GM19035 (cell line): ENCODE data around the gene PZP.

Source experiments
- ATAC-seq: cut with Tn5 transposase; IDR thresholded peaks from one replicate; pipeline ENCODE4 v1.9.1; 2021; ENCODE audit not compliant: unreplicated experiment

Gene PZP

DNA sequence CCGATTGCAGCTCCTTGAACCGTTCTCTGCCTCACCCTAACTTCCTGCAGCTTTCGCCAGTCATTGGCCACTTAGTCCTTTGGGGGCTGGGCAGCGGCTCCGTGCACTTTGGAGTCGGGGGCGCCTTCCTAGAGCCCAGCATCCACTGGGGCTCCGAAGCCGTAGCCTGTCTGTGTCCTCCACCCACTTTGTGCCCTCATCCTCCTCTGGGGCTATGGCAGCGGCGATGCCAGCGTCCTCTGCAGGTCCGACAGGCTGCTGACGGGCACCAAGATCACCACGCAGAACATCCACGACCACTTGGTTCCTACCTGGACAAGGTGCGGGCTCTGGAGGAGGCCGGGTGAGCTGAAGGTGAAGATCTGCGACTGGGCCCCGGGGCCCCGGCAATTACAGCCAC lies 80.7 kb downstream of the PZP start:
- ATAC-seq: no peak

DNA sequence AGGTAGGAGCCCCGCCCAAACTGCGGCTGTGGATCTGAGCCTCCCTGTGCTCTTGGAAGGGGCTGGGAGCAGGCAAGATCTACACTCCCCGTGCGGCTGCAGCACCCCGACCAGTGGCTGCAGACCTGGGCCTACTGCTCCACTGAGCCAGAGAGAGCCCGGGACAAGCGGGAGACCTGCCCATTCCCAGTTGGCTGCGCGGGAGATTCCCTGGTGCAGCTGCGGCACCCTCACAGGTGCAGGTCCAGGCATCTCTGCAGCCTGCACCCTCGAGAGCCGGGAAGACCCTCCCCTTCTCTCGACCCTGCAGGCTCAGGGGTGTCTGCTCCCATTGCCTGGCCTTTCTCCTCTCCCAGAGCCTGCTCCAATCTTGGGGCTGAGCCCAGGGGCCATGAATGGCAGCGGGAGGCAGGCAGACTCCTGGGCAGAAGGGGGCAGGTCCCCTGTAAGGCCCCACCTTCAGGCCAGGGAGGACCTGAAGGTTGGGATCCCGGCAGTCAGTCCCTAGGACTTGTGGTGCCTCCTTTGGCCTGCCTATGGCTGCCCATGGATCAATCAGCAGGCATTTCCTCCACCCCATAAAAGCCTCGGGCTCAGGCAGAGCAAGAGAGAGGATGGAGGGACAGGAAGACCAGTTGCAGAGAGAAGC lies 83.7 kb downstream of the PZP start:
- ATAC-seq: no peak

DNA sequence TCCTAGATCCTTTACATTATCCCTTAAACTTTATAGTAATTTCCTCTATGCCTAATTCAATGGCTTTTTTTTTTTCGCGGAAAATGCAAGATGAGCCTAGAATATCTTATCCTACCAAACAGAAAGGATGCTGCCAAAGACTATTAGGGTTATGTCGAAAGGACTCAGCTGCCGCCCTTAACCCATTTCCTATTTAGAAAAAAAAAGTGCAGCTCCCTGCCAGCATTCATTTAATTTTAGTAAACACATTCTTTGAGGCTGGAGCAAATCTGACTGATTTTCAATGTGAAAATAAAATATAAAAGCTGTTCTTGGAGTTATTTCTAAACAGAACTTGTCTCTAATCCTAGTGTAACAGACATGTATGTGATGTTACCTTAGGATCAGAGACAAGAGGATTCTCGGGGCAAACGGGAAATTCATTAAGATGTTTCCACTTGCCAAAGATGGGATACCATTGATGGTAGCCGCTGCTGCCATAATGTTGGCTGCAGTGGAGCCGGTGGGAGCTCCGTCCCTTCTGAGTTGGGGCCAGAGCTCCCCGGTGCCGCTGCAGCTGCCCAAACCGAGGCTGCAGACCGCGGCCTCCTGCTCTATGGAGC lies 84.3 kb downstream of the PZP start:
- no peak for ATAC-seq

DNA sequence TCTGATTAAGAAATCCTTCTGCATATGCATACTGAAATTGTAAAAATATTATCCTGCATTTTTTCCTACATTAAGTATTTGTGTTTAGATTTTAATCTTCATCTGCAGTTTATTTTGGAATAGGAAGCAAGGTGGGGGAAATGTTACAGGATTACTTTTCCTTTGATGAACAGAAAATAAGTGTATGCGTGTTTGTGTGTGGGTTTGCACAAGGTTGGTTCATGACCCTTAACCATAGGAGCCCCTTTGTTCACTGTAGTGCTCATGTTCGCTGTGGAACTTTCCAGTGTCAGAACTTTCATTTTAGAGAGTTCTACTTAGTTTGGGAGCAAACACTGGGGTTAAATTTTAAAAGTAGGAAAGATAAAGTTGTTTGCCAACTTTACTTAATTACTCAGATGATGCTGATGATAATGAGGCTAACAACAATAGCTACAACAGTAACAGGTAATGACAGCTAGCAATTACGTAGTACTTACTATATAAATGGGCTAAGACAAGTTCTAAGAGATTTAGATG lies 86.0 kb downstream of the PZP start:
- ATAC-seq: no peak

DNA sequence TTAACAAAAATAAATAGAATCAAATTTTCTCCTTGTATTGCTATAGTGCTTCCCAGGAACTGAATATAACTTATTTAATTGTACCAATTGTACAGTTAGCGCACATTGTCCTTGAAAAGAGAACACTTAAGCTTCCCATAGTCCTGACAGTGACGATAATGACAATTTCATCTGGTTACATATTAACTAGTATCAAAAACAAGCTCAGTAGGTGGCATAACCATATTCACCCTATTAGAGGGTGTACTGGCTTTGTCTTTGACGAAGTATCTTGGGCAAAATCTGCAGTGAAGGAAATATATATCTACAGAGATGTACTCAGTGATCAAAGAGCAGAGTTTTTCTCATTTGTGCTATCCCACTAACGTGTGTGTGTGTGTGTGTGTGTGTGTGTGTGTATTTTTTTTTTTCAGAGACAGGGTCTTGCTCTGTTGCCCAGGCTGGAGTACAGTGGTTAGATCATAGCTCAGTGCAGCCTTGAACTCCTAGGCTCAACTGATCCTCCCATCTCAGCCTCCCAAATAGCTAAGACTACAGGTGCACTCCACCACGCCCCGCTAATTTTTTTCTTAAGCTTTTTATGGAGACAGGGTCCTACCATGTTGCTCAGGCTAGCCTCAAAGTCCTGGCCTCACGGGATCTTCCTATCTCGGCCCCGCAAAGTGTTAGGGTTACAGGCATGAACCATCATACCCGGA lies 87.6 kb downstream of the PZP start:
- no peak for ATAC-seq

DNA sequence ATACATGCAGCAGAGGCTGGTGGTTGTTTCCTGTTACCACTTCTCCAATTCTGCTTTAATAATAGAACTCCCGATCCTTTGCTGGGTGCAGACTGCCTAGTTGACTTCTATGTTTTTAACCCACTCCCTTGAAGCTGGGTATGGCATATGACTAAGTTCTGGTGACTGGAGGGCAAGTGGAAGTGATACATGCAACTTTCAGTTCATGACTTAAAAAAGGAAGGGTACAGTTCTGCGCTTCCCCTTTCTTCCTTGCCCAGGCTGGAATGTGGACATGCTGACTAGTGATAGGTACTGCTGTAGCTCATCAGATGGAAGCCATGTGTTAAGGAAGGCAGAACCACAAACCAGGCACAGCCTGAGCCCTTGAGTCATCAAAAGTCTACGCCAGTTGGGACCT lies 90.0 kb downstream of the PZP start:
- no peak for ATAC-seq

DNA sequence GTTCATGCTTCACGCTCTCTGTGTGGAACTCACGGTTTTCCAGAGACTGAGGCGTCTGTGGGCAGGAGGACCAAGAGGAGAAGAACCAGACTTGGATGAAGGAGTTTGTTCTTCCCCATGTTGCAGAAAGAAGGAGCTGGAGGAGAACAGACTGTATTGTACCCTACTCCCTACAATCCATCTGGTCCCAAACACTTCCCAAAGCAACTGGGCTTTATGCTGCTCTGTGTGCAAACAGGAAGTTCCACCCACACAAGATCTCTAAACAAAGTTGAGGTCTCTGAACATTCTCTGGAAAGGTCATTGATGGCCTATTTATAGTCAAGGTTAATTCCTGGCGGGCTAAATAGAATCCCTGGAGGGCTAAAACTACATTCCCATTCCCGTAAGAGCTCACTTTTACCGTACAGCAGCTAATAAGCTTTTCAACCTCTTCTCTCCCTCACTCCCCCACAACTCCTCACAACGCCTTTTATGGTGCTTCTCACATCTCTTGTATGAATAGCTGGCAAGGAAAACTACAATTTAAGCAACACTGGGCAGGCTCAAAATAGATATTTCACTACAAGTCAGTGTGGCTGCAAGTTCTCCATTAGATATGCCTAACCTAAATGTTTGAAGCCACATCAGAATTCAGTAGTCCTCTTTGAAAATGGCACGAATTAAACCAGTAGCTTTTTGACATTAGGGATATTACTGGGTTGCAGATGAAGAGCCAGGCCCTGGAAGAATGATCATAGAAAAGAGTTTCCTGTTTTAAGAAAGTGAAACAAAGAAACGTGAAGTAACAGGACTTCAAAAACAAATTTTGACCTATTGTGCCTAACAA lies 92.2 kb downstream of the PZP start, which contains the start of gene A2M:
TSS of gene A2M (minus strand) at position 189 of the 829 bp plus-strand sequence. CDS start at position 119, 70 bp downstream.
- ATAC-seq: no peak

DNA sequence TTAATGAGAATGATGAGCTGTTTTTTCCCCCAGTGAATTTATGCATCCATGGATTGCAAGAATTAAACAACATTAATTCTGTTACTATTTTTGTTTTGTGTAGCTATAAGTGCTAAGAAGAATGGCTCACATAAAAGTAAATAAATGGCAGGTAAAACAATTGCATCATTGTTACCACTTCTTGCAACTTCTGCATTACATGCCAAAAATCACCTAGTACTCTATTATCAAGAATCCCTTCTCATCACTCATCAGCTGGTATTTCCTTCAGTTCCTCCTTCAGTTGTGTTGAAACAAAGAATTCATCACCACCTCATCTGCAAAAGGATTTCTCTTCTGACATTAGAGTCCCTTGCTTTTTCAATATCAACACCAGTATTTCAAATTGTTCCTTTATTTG lies 93.2 kb downstream of the PZP start:
- no peak for ATAC-seq

DNA sequence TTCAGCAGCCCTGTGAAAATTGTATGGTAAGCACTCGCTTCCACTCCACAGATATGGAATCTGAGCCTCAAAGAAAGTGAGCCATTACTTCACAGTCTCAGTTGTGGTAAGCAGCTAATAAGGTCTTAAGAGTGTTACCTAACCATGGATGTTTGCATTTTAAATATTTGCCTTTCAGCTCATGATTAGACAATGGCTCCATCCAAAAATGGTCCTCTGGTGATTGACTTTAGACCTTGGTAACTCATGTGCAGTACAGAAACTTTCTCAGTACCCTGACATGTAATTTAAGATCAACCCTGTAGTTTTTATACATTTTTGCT lies 94.2 kb downstream of the PZP start:
- no peak for ATAC-seq

DNA sequence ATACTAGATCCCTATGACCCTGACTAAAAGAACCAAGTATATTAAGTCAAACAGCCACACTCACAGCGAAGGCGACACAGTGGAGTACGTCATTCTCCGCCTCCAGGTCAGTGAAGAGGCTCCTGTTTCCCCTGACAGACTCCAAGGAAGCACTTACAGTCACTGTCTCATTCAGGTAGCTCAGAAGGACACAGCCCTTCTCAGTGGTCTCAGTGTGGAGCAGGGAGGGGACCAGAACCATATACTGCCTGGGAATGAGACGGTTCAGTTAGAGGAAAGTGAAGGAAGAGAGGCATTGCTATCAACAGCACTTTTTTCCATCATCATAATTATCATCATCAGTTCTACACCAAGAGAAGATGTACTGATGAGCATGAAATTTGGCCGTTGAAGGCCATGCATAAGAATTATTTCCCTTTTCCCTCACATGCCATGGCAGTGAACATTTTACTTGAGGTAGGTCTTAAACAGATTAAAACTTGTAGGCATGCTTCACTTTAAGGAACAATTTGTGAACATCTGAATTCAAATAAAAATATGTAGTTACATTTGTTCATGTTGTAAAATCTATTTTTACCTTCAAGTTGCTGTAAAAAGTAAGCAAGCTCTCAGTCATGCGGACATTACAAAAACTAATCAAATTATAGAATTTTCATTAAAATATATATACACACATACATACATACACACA lies 94.8 kb downstream of the PZP start:
- no peak for ATAC-seq

DNA sequence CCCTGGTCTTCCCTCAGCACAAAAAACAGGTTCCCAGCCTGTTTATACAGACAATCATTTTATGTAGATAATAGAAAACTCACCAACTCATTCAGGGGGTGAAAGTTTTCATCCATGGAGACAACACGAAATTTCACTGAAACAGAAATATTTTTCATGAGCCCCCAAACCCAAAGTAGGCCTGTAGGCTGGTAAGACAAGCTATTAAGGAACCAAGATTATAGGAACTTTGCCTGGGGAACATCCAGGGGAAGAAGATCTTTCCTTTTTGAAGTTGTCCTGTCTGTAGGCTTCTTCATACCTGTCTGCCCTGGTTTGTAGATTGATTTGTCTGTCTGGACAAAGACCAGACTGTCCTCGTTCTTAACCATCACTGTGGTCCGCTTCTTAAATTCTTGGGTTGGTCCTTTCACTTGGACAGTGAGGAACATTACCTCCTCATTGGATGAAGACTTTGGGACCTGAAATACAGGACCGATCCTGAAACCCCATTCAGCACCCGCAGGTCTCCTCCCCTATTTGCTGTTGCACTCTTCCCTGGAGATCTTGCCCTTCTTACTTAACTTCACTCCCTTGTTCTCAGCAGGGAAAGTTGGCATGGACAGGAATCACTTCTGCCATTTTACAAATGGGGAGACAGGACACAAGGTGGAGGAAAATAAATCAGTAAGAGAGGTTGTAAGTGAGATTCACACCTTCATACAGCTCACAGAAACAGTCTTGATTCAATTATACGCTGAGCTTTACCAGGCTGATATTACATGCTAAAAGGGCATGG lies 95.9 kb downstream of the PZP start:
- no peak for ATAC-seq

DNA sequence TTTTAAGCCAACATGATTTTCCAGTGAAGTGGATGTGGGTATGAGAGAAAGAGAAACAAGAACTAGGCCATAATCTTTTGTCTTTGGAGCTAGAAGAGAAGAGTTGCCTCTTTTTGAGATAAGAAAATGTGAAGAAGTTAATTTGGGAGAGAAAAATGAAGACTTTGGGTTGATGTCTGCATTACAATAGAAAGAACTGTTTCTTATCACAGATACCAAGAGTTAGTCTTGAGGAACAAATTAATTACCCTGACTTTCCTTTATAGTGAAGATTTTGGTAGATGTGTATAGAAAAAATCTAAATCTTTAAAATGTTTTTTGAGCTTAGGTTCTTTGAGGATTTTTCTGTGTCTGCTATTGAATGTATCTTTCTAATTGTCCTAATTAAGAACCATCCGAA lies 96.7 kb downstream of the PZP start:
- ATAC-seq: no peak

DNA sequence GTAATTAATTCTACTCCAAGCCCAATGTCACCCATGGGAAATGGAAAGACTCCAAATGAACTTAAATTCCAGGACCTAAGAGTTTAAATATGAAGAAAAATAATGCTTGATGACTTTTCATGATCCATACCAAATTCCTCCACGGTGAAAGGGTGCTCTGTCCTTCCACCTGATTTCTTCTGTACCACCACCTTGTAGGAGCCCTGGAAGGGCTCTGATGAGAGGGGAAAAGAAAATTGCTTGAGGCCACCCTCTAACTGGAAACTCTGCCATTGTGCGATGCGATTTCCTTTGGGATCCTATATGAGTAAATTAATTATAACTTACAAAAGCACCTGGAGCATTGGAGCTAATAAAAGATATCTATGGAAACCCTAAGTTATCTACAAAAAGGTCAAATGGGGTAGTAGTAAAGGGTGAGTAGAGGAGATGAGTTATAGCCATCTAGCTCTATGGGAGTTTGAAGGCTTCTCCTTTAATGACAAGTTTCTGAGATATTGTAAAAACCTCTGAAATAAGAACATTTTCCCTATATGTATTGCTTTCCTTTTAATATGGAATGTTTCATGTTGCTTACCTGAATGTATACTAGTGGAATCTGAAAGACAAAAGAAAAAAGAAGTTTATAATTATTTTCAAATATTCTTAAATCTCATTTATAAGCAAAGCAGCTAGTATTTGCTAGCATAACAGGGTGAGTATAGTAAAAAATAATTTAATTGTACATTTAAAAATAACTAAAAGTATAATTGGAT lies 98.3 kb downstream of the PZP start:
- no peak for ATAC-seq

DNA sequence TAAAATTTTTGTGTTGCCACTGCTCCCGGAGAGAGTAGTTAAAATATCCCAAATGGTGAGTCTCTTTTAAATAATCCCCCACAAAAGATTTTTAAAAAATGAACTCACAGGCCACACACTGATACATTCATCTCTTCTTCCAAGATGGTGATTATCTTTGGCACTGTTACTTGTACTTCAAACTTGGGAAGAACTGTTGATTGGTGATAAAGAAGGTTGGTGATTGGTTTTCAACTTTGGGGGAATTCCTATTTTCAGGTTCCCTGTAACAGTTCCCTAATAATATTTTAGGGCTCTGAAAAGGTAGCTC lies 99.0 kb downstream of the PZP start:
- ATAC-seq: no peak

DNA sequence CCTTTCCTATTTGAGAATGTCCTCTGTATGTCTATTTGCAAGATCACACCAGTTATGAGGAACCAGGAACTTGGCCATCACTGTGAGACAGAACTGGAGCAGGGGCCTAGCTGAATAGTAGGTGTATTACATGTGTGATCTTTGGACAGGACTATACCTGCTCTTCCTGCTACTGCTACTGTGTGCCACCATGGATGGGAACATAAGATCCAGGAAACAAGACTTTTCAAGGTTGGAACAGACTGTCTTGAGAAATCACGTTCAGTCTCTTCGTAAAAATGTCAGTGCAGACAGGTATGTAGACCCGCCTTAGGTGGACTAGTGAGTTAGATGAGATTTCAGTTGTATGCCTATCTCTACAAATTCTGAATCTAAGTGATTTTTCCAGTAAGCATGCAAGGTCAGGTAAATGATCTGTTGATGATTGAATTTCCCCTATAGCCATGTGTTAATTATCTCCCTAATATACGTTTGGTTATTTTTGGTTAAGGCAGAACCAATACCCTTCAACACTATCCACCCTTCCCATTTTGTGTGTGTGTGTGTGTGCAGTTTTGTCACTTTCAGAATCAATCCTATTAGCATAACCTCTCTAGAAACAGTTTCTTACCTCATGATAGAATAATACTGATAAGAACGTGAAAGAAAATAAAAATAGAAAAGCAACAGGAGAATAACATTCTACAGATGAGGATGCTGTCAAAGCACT lies 99.5 kb downstream of the PZP start:
- ATAC-seq: no peak

DNA sequence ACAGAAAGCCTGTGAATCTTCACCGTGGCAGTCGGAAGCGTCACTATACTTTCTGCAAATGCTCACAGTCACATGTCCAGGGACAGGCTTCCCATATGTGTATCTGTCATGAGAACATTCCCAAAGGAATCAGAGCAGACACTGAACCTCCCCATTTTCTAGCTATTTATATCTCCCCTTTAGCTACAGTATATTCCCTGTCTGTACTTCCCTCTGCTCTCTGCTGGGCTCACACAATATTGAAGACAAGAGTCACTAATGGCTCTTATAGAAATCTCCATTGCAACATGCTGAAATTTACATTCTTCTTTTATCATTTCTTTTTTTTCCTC lies 100.7 kb downstream of the PZP start:
- no peak for ATAC-seq

DNA sequence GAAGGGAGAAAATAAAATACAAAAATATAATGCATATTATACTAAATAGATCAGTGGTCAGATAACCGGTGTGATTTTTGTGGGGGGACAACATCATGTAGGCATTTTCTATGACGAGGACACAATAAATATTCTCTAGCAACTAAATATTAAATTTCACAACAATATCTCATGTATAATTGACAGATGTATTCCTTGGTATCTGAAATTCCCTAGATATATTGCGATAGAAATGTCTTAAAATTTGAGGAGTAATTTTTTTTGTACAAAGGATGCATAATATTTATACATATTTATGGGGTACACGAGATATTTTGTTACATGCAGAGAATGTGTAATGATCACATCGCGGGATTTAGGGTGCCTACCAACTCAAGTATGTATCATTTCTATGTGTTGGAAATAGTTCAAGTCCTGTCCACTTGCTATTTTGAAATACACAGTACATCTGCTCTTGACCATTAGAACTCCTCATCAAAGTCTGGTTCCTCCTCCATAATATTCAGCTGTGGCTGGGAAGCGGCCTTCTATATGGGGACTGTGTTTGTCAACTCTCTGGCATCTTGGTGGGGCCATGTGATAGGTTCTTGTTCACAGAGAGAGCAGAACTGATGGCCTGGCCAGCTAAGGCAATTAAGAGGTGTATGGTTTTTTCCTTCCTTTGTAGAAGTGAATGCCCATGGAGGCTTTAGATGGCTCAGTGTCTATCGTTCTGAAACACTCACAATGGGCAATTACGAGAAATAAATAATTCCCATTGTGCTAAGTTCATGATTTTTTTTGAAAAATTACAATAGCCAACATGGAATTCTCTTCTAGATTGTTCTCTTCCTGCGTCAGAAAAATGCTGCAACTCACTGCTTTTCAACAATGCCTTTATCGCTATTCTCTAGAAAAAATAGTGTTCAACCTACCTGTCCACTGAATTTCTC lies 101.3 kb downstream of the PZP start:
- no peak for ATAC-seq

DNA sequence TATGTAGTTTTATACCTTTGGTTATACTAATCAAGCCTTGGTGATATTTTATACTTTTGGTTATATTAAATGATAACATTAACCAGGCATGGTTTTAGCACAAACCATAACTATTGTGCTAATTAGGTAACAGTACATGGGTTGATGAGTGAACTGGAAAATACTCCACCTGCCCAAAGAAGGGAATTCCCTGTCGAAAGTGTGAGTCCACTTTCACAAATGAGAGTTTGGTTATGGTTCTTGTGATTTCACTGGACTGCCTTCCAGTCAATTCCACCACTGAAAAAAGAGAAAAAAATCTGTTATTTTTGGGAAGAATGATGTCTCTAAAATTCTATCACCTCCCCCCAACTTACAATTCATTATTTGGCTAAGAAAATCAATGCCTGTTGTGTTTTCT lies 102.1 kb downstream of the PZP start:
- no peak for ATAC-seq
